Lower lobe of right lung (tissue), 2 donors: Measurements from ENCODE around the gene DDI2. TPM values are rescaled to one million over a fixed set of nuclear protein-coding genes. Genes with fewer than 3 reads are reported as not detected.

ENCODE experiments used
- ATAC-seq, 2 donors: fragments of 200-7000 bp; cut with Tn5 transposase; one replicate each; pipeline ENCODE4 v1.9.1; 2020 to 2022; ENCODE audit warnings: mild to moderate bottlenecking in 2 of 2, moderate library complexity in 2 of 2
- DNase-seq: peaks from one replicate; pipeline ENCODE4 v3.0.0-alpha.2; 2020
- H3K27ac ChIP-seq: fragments of 200-600 bp; one replicate; pipeline ENCODE4 v1.8.0; 2022
- H3K27me3 ChIP-seq: fragments of 200-600 bp; one replicate; pipeline ENCODE4 v1.8.0; 2022; ENCODE audit warnings: low read depth
- H3K36me3 ChIP-seq: fragments of 200-600 bp; one replicate; pipeline ENCODE4 v1.8.0; 2022; ENCODE audit warnings: mild to moderate bottlenecking
- H3K4me1 ChIP-seq: fragments of 200-600 bp; one replicate; pipeline ENCODE4 v1.8.0; 2022
- H3K4me3 ChIP-seq: fragments of 200-600 bp; one replicate; pipeline ENCODE4 v1.8.0; 2022; ENCODE audit warnings: mild to moderate bottlenecking
- H3K9me3 ChIP-seq: fragments of 200-600 bp; one replicate; pipeline ENCODE4 v1.8.0; 2022
- CTCF ChIP-seq: fragments of 200-600 bp; IDR thresholded peaks from one replicate; pipeline ENCODE4 v1.8.0; 2022; ENCODE audit warnings: antibody characterized with exemption, mild to moderate bottlenecking
- intact Hi-C: fragments of 100-400 bp; cut with DNase I; formaldehyde crosslinking; loops from one replicate; pipeline ENCODE4 v1.11.0; 2022
- total RNA-seq: library from RNA; stranded (reverse); fragmentation: NEBNext Ultra II Directional; extraction: Animal tissue kit (Norgen Biotek cat#: 25700); gene quantifications from one replicate; pipeline ENCODE4 v1.2.1, GENCODE V29; 2021
- donor health status: DM: no; HTN: yes; CAD: no; lungs with severe emphysema.

Gene DDI2
- total RNA-seq, 1 donor from 2014 or later = 48.8 TPM

- intact Hi-C loops = no loop called here
- H3K9me3 ChIP-seq = no peaks in the 10 kb centered on the region
- no peak for ATAC-seq
- DNase-seq = no peak
- no peak overlapping the region for H3K27ac ChIP-seq
- H3K4me1 ChIP-seq = peaks cover 58% of the 10 kb centered on the region
- H3K27me3 ChIP-seq = no peaks in the 10 kb centered on the region
- no peak overlapping the region for H3K4me3 ChIP-seq
- no peaks in the 10 kb centered on the region for H3K36me3 ChIP-seq
- no peak for TF ChIP-seq CTCF
Measured at GRCh38 chr1:15690317-15690716, 73.1 kb downstream of the DDI2 start.

- DNase-seq (no peak), ATAC-seq (peak in 1 of 2 donors; percentile 42)
- TF ChIP-seq CTCF = no peak
- no peaks in the 10 kb centered on the region for H3K27me3 ChIP-seq
- no peak overlapping the region for H3K4me3 ChIP-seq
- H3K9me3 ChIP-seq = no peaks in the 10 kb centered on the region
- peaks cover 53% of the 10 kb centered on the region for H3K4me1 ChIP-seq
- H3K36me3 ChIP-seq = no peaks in the 10 kb centered on the region
- intact Hi-C loops = no loop called here
- H3K27ac ChIP-seq = no peak overlapping the region
Measured at GRCh38 chr1:15691434-15692032, 74.3 kb downstream of the DDI2 start.

GRCh38 chr1:15692121-15692682, 74.9 kb downstream of the DDI2 start:
- DNase-seq (no peak), ATAC-seq (no peak)
- TF ChIP-seq CTCF = no peak
- H3K27ac ChIP-seq = no peak overlapping the region
- no peaks in the 10 kb centered on the region for H3K27me3 ChIP-seq
- no peak overlapping the region for H3K4me3 ChIP-seq
- H3K9me3 ChIP-seq = no peaks in the 10 kb centered on the region
- intact Hi-C loops = no loop called here
- no peaks in the 10 kb centered on the region for H3K36me3 ChIP-seq
- H3K4me1 ChIP-seq = peaks cover 60% of the 10 kb centered on the region

GRCh38 chr1:15693371-15693770, 76.1 kb downstream of the DDI2 start:
- H3K27me3 ChIP-seq = no peaks in the 10 kb centered on the region
- TF ChIP-seq CTCF = no peak
- no peaks in the 10 kb centered on the region for H3K36me3 ChIP-seq
- intact Hi-C loops = no loop called here
- no peak for ATAC-seq
- H3K4me3 ChIP-seq = no peak overlapping the region
- no peaks in the 10 kb centered on the region for H3K9me3 ChIP-seq
- H3K4me1 ChIP-seq = peaks cover 64% of the 10 kb centered on the region
- peak overlapping the region; percentile 32 for H3K27ac ChIP-seq
- DNase-seq = no peak

- no peak for TF ChIP-seq CTCF
- Histone ChIP-seq H3K4me1 (peaks cover 67% of the 10 kb centered on the region), H3K27ac (peak overlapping the region; percentile 55), H3K36me3 (no peaks in the 10 kb centered on the region), H3K9me3 (no peaks in the 10 kb centered on the region), H3K4me3 (peak overlapping the region; percentile 19), H3K27me3 (no peaks in the 10 kb centered on the region)
- peak; percentile 56 for DNase-seq
- intact Hi-C loops = no loop called here
- peak; percentile 55 to 75 for ATAC-seq
Measured at GRCh38 chr1:15696956-15697521, 79.8 kb downstream of the DDI2 start.
